CD8-positive, alpha-beta memory T cell (primary cell): ENCODE measurements around the gene DNTT. TPM values are rescaled to one million over a fixed set of nuclear protein-coding genes. Genes with fewer than 3 reads are reported as not detected.

Experiments used
- CTCF ChIA-PET: fragments of 350-600 bp; sonication (Branson Sonifier 250); formaldehyde crosslinking; loops from one replicate; lab custom pipeline; 2021; ENCODE audit warnings: antibody characterized with exemption; lab: Charles Lee
- POLR2A ChIA-PET: fragments of 350-600 bp; sonication (Branson Sonifier 250); formaldehyde crosslinking; loops from one replicate; lab custom pipeline; 2021; ENCODE audit warnings: antibody characterized with exemption; lab: Charles Lee
- DNase-seq, 5 donors: peaks; one replicate each; pipeline versions ENCODE4 v3.0.0 to v3.0.0-alpha.2; 2020 to 2022; ENCODE audit warnings: mixed read lengths in 1 of 5
- H3K27ac ChIP-seq: one replicate; pipeline ENCODE4 v1.7.0; 2013; ENCODE audit warnings: low read depth, mild to moderate bottlenecking, low read length, moderate library complexity
- H3K27me3 ChIP-seq: 2 replicates; pipeline ENCODE4 v1.7.0; 2013; ENCODE audit warnings: low read length, mild to moderate bottlenecking; ENCODE audit not compliant: insufficient read depth, poor library complexity, severe bottlenecking
- H3K36me3 ChIP-seq: 2 replicates; pipeline ENCODE4 v1.7.0; 2013; ENCODE audit warnings: mild to moderate bottlenecking, low read length, moderate library complexity; ENCODE audit not compliant: insufficient read depth
- H3K4me1 ChIP-seq: 2 replicates; pipeline ENCODE4 v1.7.0; 2013; ENCODE audit warnings: mild to moderate bottlenecking, low read length, moderate library complexity; ENCODE audit not compliant: insufficient read depth
- H3K4me3 ChIP-seq: 2 replicates; pipeline ENCODE4 v1.7.0; 2013; ENCODE audit warnings: mild to moderate bottlenecking, low read length
- H3K9me3 ChIP-seq: 2 replicates; pipeline ENCODE4 v1.7.0; 2013; ENCODE audit warnings: mild to moderate bottlenecking, low read length
- H3K27ac Mint-ChIP-seq, 8 donors: one replicate each; pipeline ENCODE4 v1.8.0; 2020 to 2021; ENCODE audit warnings: mixed read lengths in 8 of 8, mild to moderate bottlenecking in 6 of 8, inconsistent platforms in 3 of 8, moderate library complexity in 3 of 8
- H3K27me3 Mint-ChIP-seq, 2 donors: one replicate each; pipeline ENCODE4 v1.8.0; 2020 to 2021; ENCODE audit warnings: mixed read lengths in 2 of 2, mild to moderate bottlenecking in 1 of 2, moderate library complexity in 1 of 2
- H3K36me3 Mint-ChIP-seq, 3 donors: one replicate each; pipeline ENCODE4 v1.8.0; 2020 to 2021; ENCODE audit warnings: mixed read lengths in 3 of 3, inconsistent platforms in 1 of 3, mild to moderate bottlenecking in 1 of 3
- H3K4me1 Mint-ChIP-seq, 3 donors: one replicate each; pipeline ENCODE4 v1.8.0; 2020 to 2021; ENCODE audit warnings: mixed read lengths in 3 of 3, inconsistent platforms in 1 of 3, mild to moderate bottlenecking in 1 of 3
- H3K4me3 Mint-ChIP-seq, 7 donors: one replicate each; pipeline ENCODE4 v1.8.0; 2020 to 2021; ENCODE audit warnings: mixed read lengths in 7 of 7, mild to moderate bottlenecking in 6 of 7, moderate library complexity in 4 of 7, inconsistent platforms in 2 of 7
- H3K9me3 Mint-ChIP-seq, 5 donors: one replicate each; pipeline ENCODE4 v1.8.0; 2020 to 2022; ENCODE audit warnings: mixed read lengths in 5 of 5, mild to moderate bottlenecking in 3 of 5, moderate library complexity in 2 of 5, inconsistent platforms in 1 of 5
- polyA plus RNA-seq: library from polyadenylated mRNA; unstranded; fragments of 300-500 nt; fragmentation: Illumina TruSeq; gene quantifications from one replicate; pipeline ENCODE4 v1.2.3, GENCODE V29; 2021
- total RNA-seq, 2 experiments: library from RNA; stranded (reverse); gene quantifications; one replicate each; pipeline ENCODE4 v1.2.3, GENCODE V29; 2021

Gene DNTT
- total and polyA plus RNA-seq, 3 experiments from 2014 or later, result not detected

GRCh38 chr10:96263176-96263575 lies 41.1 kb upstream of the DNTT start:
- peaks cover 18 to 37% of the 10 kb centered on the region in 2 donors for H3K27me3 Mint-ChIP-seq
- Histone ChIP-seq H3K36me3 (no peaks in the 10 kb centered on the region), H3K4me3 (no peak overlapping the region), H3K27ac (no peak overlapping the region), H3K9me3 (no peaks in the 10 kb centered on the region), H3K4me1 (no peaks in the 10 kb centered on the region), H3K27me3 (no peaks in the 10 kb centered on the region)
- no peak overlapping the region for H3K27ac Mint-ChIP-seq
- H3K36me3 Mint-ChIP-seq, result no peaks in the 10 kb centered on the region
- POLR2A ChIA-PET, result no interaction called here
- DNase-seq, result no peak
- CTCF ChIA-PET, result no interaction called here
- H3K4me3 Mint-ChIP-seq, result no peak overlapping the region
- no peaks in the 10 kb centered on the region for H3K9me3 Mint-ChIP-seq
- H3K4me1 Mint-ChIP-seq, result no peaks in the 10 kb centered on the region

- no peaks in the 10 kb centered on the region for H3K9me3 ChIP-seq
- H3K4me3 ChIP-seq, result no peak overlapping the region
- H3K27me3 ChIP-seq, result no peaks in the 10 kb centered on the region
- Mint-ChIP-seq H3K4me1 (no peaks in the 10 kb centered on the region), H3K9me3 (no peaks in the 10 kb centered on the region), H3K27ac (no peak overlapping the region), H3K36me3 (no peaks in the 10 kb centered on the region), H3K4me3 (no peak overlapping the region), H3K27me3 (peaks cover 17 to 40% of the 10 kb centered on the region in 2 donors)
- no peaks in the 10 kb centered on the region for H3K4me1 ChIP-seq
- no peak overlapping the region for H3K27ac ChIP-seq
- POLR2A ChIA-PET, result no interaction called here
- no peak for DNase-seq
- CTCF ChIA-PET, result no interaction called here
- H3K36me3 ChIP-seq, result no peaks in the 10 kb centered on the region
These were observed 40.6 kb upstream of the DNTT start for GRCh38 chr10:96263669-96264068.

GRCh38 chr10:96264938-96265337 lies 39.3 kb upstream of the DNTT start:
- no peak overlapping the region for H3K27ac Mint-ChIP-seq
- ChIA-PET POLR2A (no interaction called here), CTCF (no interaction called here)
- no peaks in the 10 kb centered on the region for H3K36me3 Mint-ChIP-seq
- H3K4me1 Mint-ChIP-seq, result no peaks in the 10 kb centered on the region
- H3K4me3 Mint-ChIP-seq, result no peak overlapping the region
- H3K27me3 ChIP-seq, result no peaks in the 10 kb centered on the region
- no peaks in the 10 kb centered on the region for H3K4me1 ChIP-seq
- no peaks in the 10 kb centered on the region for H3K9me3 Mint-ChIP-seq
- no peaks in the 10 kb centered on the region for H3K36me3 ChIP-seq
- H3K4me3 ChIP-seq, result no peak overlapping the region
- peaks cover 12 to 47% of the 10 kb centered on the region in 2 donors for H3K27me3 Mint-ChIP-seq
- no peak overlapping the region for H3K27ac ChIP-seq
- DNase-seq, result no peak
- H3K9me3 ChIP-seq, result no peaks in the 10 kb centered on the region

GRCh38 chr10:96266118-96266770 lies 38.0 kb upstream of the DNTT start:
- H3K27ac Mint-ChIP-seq, result no peak overlapping the region
- H3K4me3 Mint-ChIP-seq, result no peak overlapping the region
- H3K36me3 Mint-ChIP-seq, result no peaks in the 10 kb centered on the region
- Histone ChIP-seq H3K4me1 (no peaks in the 10 kb centered on the region), H3K27ac (no peak overlapping the region), H3K27me3 (no peaks in the 10 kb centered on the region), H3K9me3 (no peaks in the 10 kb centered on the region), H3K36me3 (no peaks in the 10 kb centered on the region), H3K4me3 (no peak overlapping the region)
- H3K4me1 Mint-ChIP-seq, result no peaks in the 10 kb centered on the region
- DNase-seq, result no peak
- H3K9me3 Mint-ChIP-seq, result no peaks in the 10 kb centered on the region
- POLR2A ChIA-PET, result no interaction called here
- CTCF ChIA-PET, result no interaction called here
- H3K27me3 Mint-ChIP-seq, result peaks cover 12 to 44% of the 10 kb centered on the region in 2 donors

- Histone ChIP-seq H3K27me3 (no peaks in the 10 kb centered on the region), H3K4me1 (no peaks in the 10 kb centered on the region), H3K36me3 (no peaks in the 10 kb centered on the region), H3K4me3 (no peak overlapping the region), H3K27ac (no peak overlapping the region), H3K9me3 (no peaks in the 10 kb centered on the region)
- ChIA-PET CTCF (interaction anchor here (0.7 kb wide), 1 partner anchor 37 kb away, joined by 3 read pairs; no protein-coding TSS in a partner anchor), POLR2A (no interaction called here)
- H3K9me3 Mint-ChIP-seq, result no peaks in the 10 kb centered on the region
- no peak for DNase-seq
- H3K4me3 Mint-ChIP-seq, result no peak overlapping the region
- H3K27ac Mint-ChIP-seq, result peak overlapping the region in 1 of 8 donors; percentile 40
- H3K36me3 Mint-ChIP-seq, result no peaks in the 10 kb centered on the region
- no peaks in the 10 kb centered on the region for H3K4me1 Mint-ChIP-seq
- H3K27me3 Mint-ChIP-seq, result peaks cover 5 to 44% of the 10 kb centered on the region in 2 donors
These were observed 37.0 kb upstream of the DNTT start for GRCh38 chr10:96267234-96267705.

GRCh38 chr10:96268341-96268909 lies 35.8 kb upstream of the DNTT start:
- H3K36me3 ChIP-seq, result no peaks in the 10 kb centered on the region
- POLR2A ChIA-PET, result no interaction called here
- no peak for DNase-seq
- no peak overlapping the region for H3K27ac ChIP-seq
- H3K4me3 Mint-ChIP-seq, result no peak overlapping the region
- no peaks in the 10 kb centered on the region for H3K4me1 Mint-ChIP-seq
- H3K27me3 Mint-ChIP-seq, result peaks cover 5 to 42% of the 10 kb centered on the region in 2 donors
- H3K9me3 ChIP-seq, result no peaks in the 10 kb centered on the region
- H3K27ac Mint-ChIP-seq, result peak overlapping the region in 1 of 8 donors; percentile 5
- no peaks in the 10 kb centered on the region for H3K36me3 Mint-ChIP-seq
- H3K4me3 ChIP-seq, result no peak overlapping the region
- CTCF ChIA-PET, result interaction anchor here (0.7 kb wide), 1 partner anchor 38 kb away, joined by 3 read pairs; no protein-coding TSS in a partner anchor
- no peaks in the 10 kb centered on the region for H3K9me3 Mint-ChIP-seq
- no peaks in the 10 kb centered on the region for H3K27me3 ChIP-seq
- no peaks in the 10 kb centered on the region for H3K4me1 ChIP-seq

- Histone ChIP-seq H3K9me3 (no peaks in the 10 kb centered on the region), H3K27me3 (no peaks in the 10 kb centered on the region), H3K27ac (no peak overlapping the region), H3K36me3 (no peaks in the 10 kb centered on the region), H3K4me1 (no peaks in the 10 kb centered on the region), H3K4me3 (no peak overlapping the region)
- ChIA-PET CTCF (no interaction called here), POLR2A (no interaction called here)
- Mint-ChIP-seq H3K36me3 (no peaks in the 10 kb centered on the region), H3K27me3 (peaks cover 5 to 30% of the 10 kb centered on the region in 2 donors), H3K4me3 (no peak overlapping the region), H3K27ac (no peak overlapping the region), H3K4me1 (no peaks in the 10 kb centered on the region), H3K9me3 (no peaks in the 10 kb centered on the region)
- DNase-seq, result no peak
These were observed 34.6 kb upstream of the DNTT start for GRCh38 chr10:96269438-96270300.

- Histone ChIP-seq H3K9me3 (no peaks in the 10 kb centered on the region), H3K4me3 (no peak overlapping the region), H3K36me3 (no peaks in the 10 kb centered on the region), H3K27me3 (no peaks in the 10 kb centered on the region), H3K4me1 (no peaks in the 10 kb centered on the region), H3K27ac (no peak overlapping the region)
- Mint-ChIP-seq H3K4me3 (no peak overlapping the region), H3K36me3 (no peaks in the 10 kb centered on the region), H3K27me3 (peaks cover 7 to 30% of the 10 kb centered on the region in 2 donors), H3K4me1 (no peaks in the 10 kb centered on the region), H3K9me3 (no peaks in the 10 kb centered on the region), H3K27ac (no peak overlapping the region)
- ChIA-PET CTCF (no interaction called here), POLR2A (no interaction called here)
- DNase-seq, result no peak
These were observed 33.7 kb upstream of the DNTT start for GRCh38 chr10:96270571-96270970.
